Omental fat pad (tissue), 4 donors: ENCODE data around the gene FGF8. TPM values are rescaled to one million over a fixed set of nuclear protein-coding genes. Genes with fewer than 3 reads are reported as not detected.

ENCODE experiments used
- ATAC-seq: fragments of 150-250 bp; one replicate; pipeline ENCODE4 v1.9.1; 2016; ENCODE audit warnings: mild to moderate bottlenecking, moderate library complexity; ENCODE audit not compliant: low FRiP score
- DNase-seq: peaks from one replicate; pipeline ENCODE4 v3.0.0-alpha.2; 2019; ENCODE audit warnings: low spot score
- total RNA-seq, 4 donors: library from RNA; depleted of rRNA; stranded (reverse); fragments of >200 nt; gene quantifications; one replicate each; pipeline ENCODE4 v1.1.0, GENCODE V29; 2016
- TF ChIP-seq, protein P1 (sequence below), 3 donors: fragments of 450-650 bp; IDR thresholded peaks; one replicate each; pipeline ENCODE4 v1.5.1; 2016 to 2017; ENCODE audit warnings: antibody characterized with exemption in 3 of 3, mild to moderate bottlenecking in 3 of 3, moderate library complexity in 2 of 3

Gene FGF8
- total RNA-seq, 4 donors from 2014 or later: 1.0 TPM; not detected in 3

DNA sequence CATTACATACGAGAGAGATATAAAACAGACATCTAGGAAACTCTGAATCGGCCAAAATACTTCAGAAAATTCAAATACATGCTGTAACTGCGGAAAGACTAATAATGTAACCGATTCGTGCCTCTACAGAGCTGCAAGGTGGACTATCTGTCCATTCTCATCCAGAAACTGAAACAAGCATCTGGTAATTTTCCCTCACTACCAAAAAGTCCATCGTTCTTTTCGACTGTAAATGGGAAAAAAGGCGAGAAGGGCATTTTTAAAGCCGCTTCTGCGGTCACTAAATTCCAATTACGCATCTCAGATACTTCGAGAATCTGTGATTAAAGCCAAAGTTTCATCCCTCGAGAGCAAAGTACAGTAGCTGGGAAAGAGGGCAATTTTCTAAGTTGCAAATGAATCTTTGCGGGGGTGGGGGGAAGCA, 41.0 kb upstream of the FGF8 start:
- ATAC-seq (no peak), DNase-seq (no peak)
- TF ChIP-seq, protein P1, sequence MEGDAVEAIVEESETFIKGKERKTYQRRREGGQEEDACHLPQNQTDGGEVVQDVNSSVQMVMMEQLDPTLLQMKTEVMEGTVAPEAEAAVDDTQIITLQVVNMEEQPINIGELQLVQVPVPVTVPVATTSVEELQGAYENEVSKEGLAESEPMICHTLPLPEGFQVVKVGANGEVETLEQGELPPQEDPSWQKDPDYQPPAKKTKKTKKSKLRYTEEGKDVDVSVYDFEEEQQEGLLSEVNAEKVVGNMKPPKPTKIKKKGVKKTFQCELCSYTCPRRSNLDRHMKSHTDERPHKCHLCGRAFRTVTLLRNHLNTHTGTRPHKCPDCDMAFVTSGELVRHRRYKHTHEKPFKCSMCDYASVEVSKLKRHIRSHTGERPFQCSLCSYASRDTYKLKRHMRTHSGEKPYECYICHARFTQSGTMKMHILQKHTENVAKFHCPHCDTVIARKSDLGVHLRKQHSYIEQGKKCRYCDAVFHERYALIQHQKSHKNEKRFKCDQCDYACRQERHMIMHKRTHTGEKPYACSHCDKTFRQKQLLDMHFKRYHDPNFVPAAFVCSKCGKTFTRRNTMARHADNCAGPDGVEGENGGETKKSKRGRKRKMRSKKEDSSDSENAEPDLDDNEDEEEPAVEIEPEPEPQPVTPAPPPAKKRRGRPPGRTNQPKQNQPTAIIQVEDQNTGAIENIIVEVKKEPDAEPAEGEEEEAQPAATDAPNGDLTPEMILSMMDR (IDR thresholded peaks at IDR 0.05): no peak

DNA sequence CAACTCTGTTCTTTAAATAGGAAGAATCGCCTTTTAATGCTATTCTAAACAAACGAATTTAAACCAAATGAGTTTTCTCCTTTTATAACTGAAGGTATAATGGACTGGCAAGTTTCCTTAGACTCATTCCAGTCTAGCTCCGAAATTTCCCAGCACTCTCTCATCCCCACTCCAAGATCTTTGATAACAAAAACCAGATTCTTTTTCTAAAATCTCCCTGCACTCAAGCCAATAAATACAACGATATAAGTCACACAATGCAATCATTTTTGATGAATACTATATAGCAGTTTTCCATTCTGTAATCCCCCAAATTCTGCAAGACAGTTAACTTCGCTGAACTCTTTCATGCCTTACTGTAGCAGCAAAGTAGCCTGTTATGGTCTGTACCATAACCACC, 40.5 kb upstream of the FGF8 start:
- TF ChIP-seq, protein P1 (IDR thresholded peaks at IDR 0.05): no peak
- no peak for ATAC-seq
- DNase-seq: no peak

DNA sequence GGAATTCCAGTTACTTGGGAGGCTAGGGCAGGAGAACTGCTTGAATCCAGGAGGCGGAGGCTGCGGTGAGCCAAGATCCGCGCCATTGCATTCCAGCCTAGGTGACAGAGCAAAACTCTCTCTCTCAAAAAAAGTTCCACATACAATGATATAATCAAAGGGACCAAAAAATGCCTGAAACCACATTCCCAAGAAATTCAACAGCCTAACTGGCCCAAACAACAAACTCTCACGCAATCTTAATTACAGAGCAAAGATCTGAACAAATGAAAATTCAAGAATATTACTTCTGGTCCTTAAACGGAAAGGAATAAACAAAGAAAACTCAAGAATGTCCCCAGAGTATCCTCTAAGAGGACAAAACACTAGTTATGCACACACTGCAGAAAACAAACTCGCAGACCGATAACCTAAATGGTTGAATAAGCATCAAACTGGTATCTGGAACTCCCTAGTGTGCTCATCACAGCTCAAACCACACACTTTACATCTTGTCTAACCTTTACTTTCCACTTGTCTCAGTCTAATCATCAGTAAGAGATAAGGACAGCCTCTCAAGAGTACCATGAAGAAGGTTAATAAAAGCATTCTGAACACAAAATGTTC, 38.7 kb upstream of the FGF8 start:
- TF ChIP-seq, protein P1 (IDR thresholded peaks at IDR 0.05): no peak
- DNase-seq: no peak
- no peak for ATAC-seq

DNA sequence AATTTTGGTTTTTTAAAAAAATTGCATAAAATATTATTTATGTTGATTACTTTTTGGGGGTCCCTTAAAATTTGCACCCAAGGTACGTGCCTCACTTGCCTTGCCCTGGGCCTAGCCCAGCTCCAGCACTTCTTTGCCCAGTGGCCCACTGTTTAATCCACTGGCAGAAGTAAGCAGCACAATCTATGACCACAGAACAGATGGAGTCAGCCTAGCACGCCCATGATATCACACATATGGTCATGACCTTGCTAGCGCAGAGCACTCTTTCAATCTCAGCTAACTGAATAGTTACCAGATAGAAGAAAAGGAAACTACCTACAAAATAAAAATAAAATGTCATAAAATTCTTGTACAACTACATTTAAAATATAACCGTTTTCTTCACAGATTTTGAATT, 36.7 kb upstream of the FGF8 start:
- ATAC-seq (no peak), DNase-seq (no peak)
- TF ChIP-seq, protein P1 (IDR thresholded peaks at IDR 0.05): no peak

DNA sequence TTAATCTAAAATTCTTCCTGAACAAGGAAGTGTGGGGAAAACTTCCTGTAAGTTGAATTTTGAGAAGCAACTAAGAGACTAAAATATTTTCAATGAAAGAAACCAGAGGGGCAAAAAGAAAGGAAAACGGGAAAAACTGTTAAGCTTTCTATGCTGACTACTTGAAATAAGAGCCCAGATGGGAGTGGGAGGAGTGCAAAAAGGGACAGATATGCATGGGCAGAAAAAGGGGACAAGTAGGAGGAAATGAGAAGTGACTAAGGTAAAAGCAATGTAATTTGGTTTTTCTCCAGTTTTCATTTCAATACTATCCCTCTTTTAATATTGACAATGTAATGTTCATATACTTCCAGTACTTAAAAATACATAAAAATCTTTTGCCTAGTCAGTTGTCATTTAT, 31.2 kb upstream of the FGF8 start:
- no peak for DNase-seq
- ATAC-seq: no peak
- TF ChIP-seq, protein P1 (IDR thresholded peaks at IDR 0.05): no peak

DNA sequence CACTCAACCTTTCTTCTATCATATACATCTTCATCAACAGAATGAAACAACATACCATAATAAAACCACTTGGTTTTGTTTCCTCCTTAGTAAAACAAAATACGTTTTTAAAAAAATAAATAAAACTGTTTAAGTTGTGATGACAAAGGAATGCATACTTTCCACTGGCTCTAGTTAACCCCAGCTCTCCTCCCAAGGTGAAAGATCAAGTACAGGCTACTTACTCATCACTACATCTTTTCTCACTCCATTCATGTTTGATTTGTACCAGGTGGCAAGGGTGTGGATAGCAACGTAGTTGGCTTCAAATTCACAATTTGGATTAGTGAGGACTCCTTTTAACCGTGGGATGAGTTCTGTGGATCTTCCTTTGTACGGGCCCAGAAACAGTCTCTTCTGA, 27.6 kb upstream of the FGF8 start:
- TF ChIP-seq, protein P1 (IDR thresholded peaks at IDR 0.05): no peak
- ATAC-seq: no peak
- DNase-seq: no peak

DNA sequence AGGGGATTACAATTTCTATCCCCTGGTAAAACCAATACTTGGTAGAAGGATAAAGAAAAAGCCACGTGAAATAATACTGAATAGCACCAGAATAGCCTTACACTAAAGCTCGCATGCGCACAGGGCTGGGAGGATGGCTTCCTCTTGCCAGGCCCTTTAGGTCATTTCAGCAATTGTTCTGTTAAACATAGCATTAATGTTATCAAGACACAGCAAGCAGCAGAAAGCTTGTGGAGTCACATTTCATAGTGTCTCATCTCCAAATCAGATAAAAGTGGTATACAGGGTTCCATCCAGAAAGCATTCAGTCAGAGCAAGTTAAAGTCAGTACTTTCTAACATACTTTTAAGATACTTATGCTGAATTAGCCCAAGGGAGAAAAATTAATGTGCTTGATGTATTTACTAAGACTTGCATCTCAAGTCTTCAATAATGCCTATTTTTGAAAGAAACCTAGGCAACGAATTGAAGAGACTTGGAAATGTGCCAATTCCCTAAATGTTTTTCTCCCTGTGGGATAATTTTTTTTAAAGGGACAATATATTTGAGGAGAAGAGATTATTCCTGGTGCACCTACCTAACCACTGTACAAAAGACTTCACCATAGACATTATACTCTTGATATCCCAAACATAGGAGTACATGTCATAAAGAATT, 21.6 kb upstream of the FGF8 start:
- TF ChIP-seq, protein P1 (IDR thresholded peaks at IDR 0.05): no peak
- ATAC-seq: no peak
- no peak for DNase-seq
